Activated CD8-positive, alpha-beta T cell treated with anti-CD3 and anti-CD28 coated beads for 36 hours (primary cell): Measurements from ENCODE around the gene HUNK. TPM values are rescaled to one million over a fixed set of nuclear protein-coding genes. Genes with fewer than 3 reads are reported as not detected.

Experiments used
- ATAC-seq: fragments of 200-7000 bp; cut with Tn5 transposase; one replicate; pipeline ENCODE4 v1.10.0; 2021; ENCODE audit warnings: mild to moderate bottlenecking, moderate library complexity
- CTCF ChIA-PET: fragments of 350-600 bp; sonication (Branson Sonifier 250); formaldehyde crosslinking; loops from one replicate; lab custom pipeline; 2021; ENCODE audit warnings: antibody characterized with exemption; lab: Charles Lee
- POLR2A ChIA-PET: fragments of 350-600 bp; sonication (Branson Sonifier 250); formaldehyde crosslinking; loops from one replicate; lab custom pipeline; 2021; ENCODE audit warnings: antibody characterized with exemption; lab: Charles Lee
- DNase-seq: peaks from one replicate; pipeline ENCODE4 v3.0.0-alpha.2; 2020
- H3K27ac Mint-ChIP-seq: one replicate; pipeline ENCODE4 v1.8.0; 2021; ENCODE audit warnings: mild to moderate bottlenecking, mixed read lengths
- H3K27me3 Mint-ChIP-seq: one replicate; pipeline ENCODE4 v1.8.0; 2021; ENCODE audit warnings: mixed read lengths
- H3K36me3 Mint-ChIP-seq: one replicate; pipeline ENCODE4 v1.8.0; 2021; ENCODE audit warnings: low read depth, mixed read lengths
- H3K4me1 Mint-ChIP-seq: one replicate; pipeline ENCODE4 v1.8.0; 2021; ENCODE audit warnings: low read depth, mixed read lengths
- H3K4me3 Mint-ChIP-seq: one replicate; pipeline ENCODE4 v1.8.0; 2021; ENCODE audit warnings: mild to moderate bottlenecking, moderate library complexity, mixed read lengths
- H3K9me3 Mint-ChIP-seq: one replicate; pipeline ENCODE4 v1.8.0; 2021; ENCODE audit warnings: mixed read lengths
- CTCF ChIP-seq: fragments of 200-600 bp; IDR thresholded peaks from one replicate; pipeline ENCODE4 v1.8.0; 2022; ENCODE audit warnings: antibody characterized with exemption, mild to moderate bottlenecking
- intact Hi-C: fragments of 100-400 bp; cut with micrococcal nuclease; formaldehyde crosslinking; loops from one replicate; pipeline ENCODE4 v1.10.0; 2022
- total RNA-seq, 2 experiments: library from RNA; stranded (reverse); gene quantifications; one replicate each; pipeline ENCODE4 v1.2.3, GENCODE V29; 2021

Gene HUNK
- total RNA-seq, 2 experiments from 2014 or later: 0.20 to 0.27 TPM

GRCh38 chr21:31986035-31986856, 113.4 kb downstream of the HUNK start:
- DNase-seq (no peak), ATAC-seq (no peak)
- no peak overlapping the region for H3K4me3 Mint-ChIP-seq
- H3K27me3 Mint-ChIP-seq: peaks cover 1% of the 10 kb centered on the region
- H3K4me1 Mint-ChIP-seq: peaks cover 3% of the 10 kb centered on the region
- POLR2A ChIA-PET: no interaction called here
- H3K9me3 Mint-ChIP-seq: no peaks in the 10 kb centered on the region
- no peak for TF ChIP-seq CTCF
- no peak overlapping the region for H3K27ac Mint-ChIP-seq
- intact Hi-C loops: no loop called here
- CTCF ChIA-PET: no interaction called here
- no peaks in the 10 kb centered on the region for H3K36me3 Mint-ChIP-seq

- ATAC-seq: no peak
- Mint-ChIP-seq H3K27ac (no peak overlapping the region), H3K27me3 (peaks cover 1% of the 10 kb centered on the region), H3K9me3 (no peaks in the 10 kb centered on the region), H3K4me3 (no peak overlapping the region), H3K36me3 (no peaks in the 10 kb centered on the region), H3K4me1 (no peaks in the 10 kb centered on the region)
- TF ChIP-seq CTCF: no peak
- DNase-seq: no peak
- CTCF ChIA-PET: no interaction called here
- POLR2A ChIA-PET: interaction anchor here (0.8 kb wide), 1 partner anchor 88 kb away, joined by 3 read pairs; no protein-coding TSS in a partner anchor
- intact Hi-C loops: no loop called here
Observed at GRCh38 chr21:31987696-31988095, 114.9 kb downstream of the HUNK start.

GRCh38 chr21:31988492-31989290, 115.9 kb downstream of the HUNK start:
- DNase-seq (no peak), ATAC-seq (no peak)
- intact Hi-C loops: no loop called here
- TF ChIP-seq CTCF: no peak
- H3K4me1 Mint-ChIP-seq: no peaks in the 10 kb centered on the region
- H3K27me3 Mint-ChIP-seq: peaks cover 1% of the 10 kb centered on the region
- H3K4me3 Mint-ChIP-seq: no peak overlapping the region
- POLR2A ChIA-PET: no interaction called here
- no peak overlapping the region for H3K27ac Mint-ChIP-seq
- CTCF ChIA-PET: no interaction called here
- no peaks in the 10 kb centered on the region for H3K9me3 Mint-ChIP-seq
- no peaks in the 10 kb centered on the region for H3K36me3 Mint-ChIP-seq

GRCh38 chr21:31991356-31992331, 118.8 kb downstream of the HUNK start:
- Mint-ChIP-seq H3K36me3 (no peaks in the 10 kb centered on the region), H3K27me3 (peaks cover 1% of the 10 kb centered on the region), H3K9me3 (no peaks in the 10 kb centered on the region), H3K4me3 (no peak overlapping the region), H3K27ac (no peak overlapping the region), H3K4me1 (no peaks in the 10 kb centered on the region)
- ChIA-PET CTCF (no interaction called here), POLR2A (no interaction called here)
- ATAC-seq (no peak), DNase-seq (no peak)
- TF ChIP-seq CTCF: no peak
- intact Hi-C loops: no loop called here
